ENCODE measurements around the gene LRRTM3. TPM values are rescaled to one million over a fixed set of nuclear protein-coding genes. Genes with fewer than 3 reads are reported as not detected.

Gene LRRTM3
- polyA plus RNA-seq: not detected

- H3K4me1 ChIP-seq (ENCODE audit: control insufficient read depth in 2 of 2, insufficient read depth in 2 of 2, low read length in 1 of 2): no peaks in the 10 kb centered on the region
- H3K36me3 ChIP-seq (ENCODE audit: control insufficient read depth in 2 of 2, insufficient read depth in 2 of 2, low read length in 1 of 2): no peaks in the 10 kb centered on the region
- no peak within 1 kb of the TSS for H3K27ac ChIP-seq (ENCODE audit: low read depth in 2 of 2, low read length in 1 of 2)
- 3 to 5% methylated on average over 16 of the region's 16 CpGs for WGBS, 2 donors
- no peak within 1 kb of the TSS for H3K4me3 ChIP-seq (ENCODE audit: low read depth in 1 of 2, low read length in 2 of 2)
- peaks cover 3 to 5% of the 10 kb centered on the region in 2 donors for H3K27me3 ChIP-seq (ENCODE audit: control insufficient read depth in 1 of 2, insufficient read depth in 2 of 2, low read length in 2 of 2)
- H3K9me3 ChIP-seq (ENCODE audit: control insufficient read depth in 2 of 2, insufficient read depth in 1 of 2, low read depth in 1 of 2, low read length in 1 of 2): no peaks in the 10 kb centered on the region
Measured at GRCh38 chr10:66925896-66926715, at the start of gene LRRTM3. Gene LRRTM3, plus strand, starts transcription at chr10:66926036.

GRCh38 chr10:66877361-66877760 is 48.5 kb upstream of the LRRTM3 start:
- Histone ChIP-seq H3K27me3 (ENCODE audit: control insufficient read depth in 1 of 2, insufficient read depth in 2 of 2, low read length in 2 of 2) (no peaks in the 10 kb centered on the region), H3K4me1 (ENCODE audit: control insufficient read depth in 2 of 2, insufficient read depth in 2 of 2, low read length in 1 of 2) (no peaks in the 10 kb centered on the region), H3K9me3 (ENCODE audit: control insufficient read depth in 2 of 2, insufficient read depth in 1 of 2, low read depth in 1 of 2, low read length in 1 of 2) (peaks cover 0 to 4% of the 10 kb centered on the region in 2 donors), H3K4me3 (ENCODE audit: low read depth in 1 of 2, low read length in 2 of 2) (no peak overlapping the region), H3K36me3 (ENCODE audit: control insufficient read depth in 2 of 2, insufficient read depth in 2 of 2, low read length in 1 of 2) (no peaks in the 10 kb centered on the region), H3K27ac (ENCODE audit: low read depth in 2 of 2, low read length in 1 of 2) (no peak overlapping the region)
- 58 to 60% methylated on average over 2 of the region's 2 CpGs for WGBS, 2 donors

GRCh38 chr10:66880292-66880691 is 45.5 kb upstream of the LRRTM3 start:
- peaks cover 0 to 4% of the 10 kb centered on the region in 2 donors for H3K9me3 ChIP-seq (ENCODE audit: control insufficient read depth in 2 of 2, insufficient read depth in 1 of 2, low read depth in 1 of 2, low read length in 1 of 2)
- WGBS, 2 donors: 35 to 63% methylated on average over 1 of the region's 1 CpG
- no peaks in the 10 kb centered on the region for H3K27me3 ChIP-seq (ENCODE audit: control insufficient read depth in 1 of 2, insufficient read depth in 2 of 2, low read length in 2 of 2)
- no peaks in the 10 kb centered on the region for H3K36me3 ChIP-seq (ENCODE audit: control insufficient read depth in 2 of 2, insufficient read depth in 2 of 2, low read length in 1 of 2)
- no peak overlapping the region for H3K4me3 ChIP-seq (ENCODE audit: low read depth in 1 of 2, low read length in 2 of 2)
- no peaks in the 10 kb centered on the region for H3K4me1 ChIP-seq (ENCODE audit: control insufficient read depth in 2 of 2, insufficient read depth in 2 of 2, low read length in 1 of 2)
- H3K27ac ChIP-seq (ENCODE audit: low read depth in 2 of 2, low read length in 1 of 2): no peak overlapping the region

- Histone ChIP-seq H3K4me1 (ENCODE audit: control insufficient read depth in 2 of 2, insufficient read depth in 2 of 2, low read length in 1 of 2) (no peaks in the 10 kb centered on the region), H3K36me3 (ENCODE audit: control insufficient read depth in 2 of 2, insufficient read depth in 2 of 2, low read length in 1 of 2) (no peaks in the 10 kb centered on the region), H3K27ac (ENCODE audit: low read depth in 2 of 2, low read length in 1 of 2) (no peak overlapping the region), H3K9me3 (ENCODE audit: control insufficient read depth in 2 of 2, insufficient read depth in 1 of 2, low read depth in 1 of 2, low read length in 1 of 2) (peaks cover 0 to 4% of the 10 kb centered on the region in 2 donors), H3K27me3 (ENCODE audit: control insufficient read depth in 1 of 2, insufficient read depth in 2 of 2, low read length in 2 of 2) (no peaks in the 10 kb centered on the region), H3K4me3 (ENCODE audit: low read depth in 1 of 2, low read length in 2 of 2) (no peak overlapping the region)
- 92 to 96% methylated on average over 2 of the region's 2 CpGs for WGBS, 2 donors
Measured at GRCh38 chr10:66880826-66881225, 45.0 kb upstream of the LRRTM3 start.

- no peaks in the 10 kb centered on the region for H3K4me1 ChIP-seq (ENCODE audit: control insufficient read depth in 2 of 2, insufficient read depth in 2 of 2, low read length in 1 of 2)
- WGBS, 2 donors: 61 to 70% methylated on average over 3 of the region's 3 CpGs
- H3K27ac ChIP-seq (ENCODE audit: low read depth in 2 of 2, low read length in 1 of 2): no peak overlapping the region
- H3K9me3 ChIP-seq (ENCODE audit: control insufficient read depth in 2 of 2, insufficient read depth in 1 of 2, low read depth in 1 of 2, low read length in 1 of 2): peaks cover 0 to 4% of the 10 kb centered on the region in 2 donors
- no peaks in the 10 kb centered on the region for H3K36me3 ChIP-seq (ENCODE audit: control insufficient read depth in 2 of 2, insufficient read depth in 2 of 2, low read length in 1 of 2)
- H3K27me3 ChIP-seq (ENCODE audit: control insufficient read depth in 1 of 2, insufficient read depth in 2 of 2, low read length in 2 of 2): no peaks in the 10 kb centered on the region
- H3K4me3 ChIP-seq (ENCODE audit: low read depth in 1 of 2, low read length in 2 of 2): no peak overlapping the region
Measured at GRCh38 chr10:66881814-66882213, 44.0 kb upstream of the LRRTM3 start.

- H3K9me3 ChIP-seq (ENCODE audit: control insufficient read depth in 2 of 2, insufficient read depth in 1 of 2, low read depth in 1 of 2, low read length in 1 of 2): peaks cover 0 to 4% of the 10 kb centered on the region in 2 donors
- no peaks in the 10 kb centered on the region for H3K36me3 ChIP-seq (ENCODE audit: control insufficient read depth in 2 of 2, insufficient read depth in 2 of 2, low read length in 1 of 2)
- no peaks in the 10 kb centered on the region for H3K4me1 ChIP-seq (ENCODE audit: control insufficient read depth in 2 of 2, insufficient read depth in 2 of 2, low read length in 1 of 2)
- H3K27me3 ChIP-seq (ENCODE audit: control insufficient read depth in 1 of 2, insufficient read depth in 2 of 2, low read length in 2 of 2): no peaks in the 10 kb centered on the region
- H3K4me3 ChIP-seq (ENCODE audit: low read depth in 1 of 2, low read length in 2 of 2): no peak overlapping the region
- WGBS, 2 donors: 75 to 78% methylated on average over 2 of the region's 2 CpGs
- H3K27ac ChIP-seq (ENCODE audit: low read depth in 2 of 2, low read length in 1 of 2): no peak overlapping the region
Measured at GRCh38 chr10:66882271-66882670, 43.6 kb upstream of the LRRTM3 start.

- Histone ChIP-seq H3K27ac (ENCODE audit: low read depth in 2 of 2, low read length in 1 of 2) (no peak overlapping the region), H3K4me1 (ENCODE audit: control insufficient read depth in 2 of 2, insufficient read depth in 2 of 2, low read length in 1 of 2) (no peaks in the 10 kb centered on the region), H3K36me3 (ENCODE audit: control insufficient read depth in 2 of 2, insufficient read depth in 2 of 2, low read length in 1 of 2) (no peaks in the 10 kb centered on the region), H3K9me3 (ENCODE audit: control insufficient read depth in 2 of 2, insufficient read depth in 1 of 2, low read depth in 1 of 2, low read length in 1 of 2) (peaks cover 0 to 3% of the 10 kb centered on the region in 2 donors), H3K27me3 (ENCODE audit: control insufficient read depth in 1 of 2, insufficient read depth in 2 of 2, low read length in 2 of 2) (no peaks in the 10 kb centered on the region), H3K4me3 (ENCODE audit: low read depth in 1 of 2, low read length in 2 of 2) (no peak overlapping the region)
Measured at GRCh38 chr10:66886848-66887247, 39.0 kb upstream of the LRRTM3 start.

DNA sequence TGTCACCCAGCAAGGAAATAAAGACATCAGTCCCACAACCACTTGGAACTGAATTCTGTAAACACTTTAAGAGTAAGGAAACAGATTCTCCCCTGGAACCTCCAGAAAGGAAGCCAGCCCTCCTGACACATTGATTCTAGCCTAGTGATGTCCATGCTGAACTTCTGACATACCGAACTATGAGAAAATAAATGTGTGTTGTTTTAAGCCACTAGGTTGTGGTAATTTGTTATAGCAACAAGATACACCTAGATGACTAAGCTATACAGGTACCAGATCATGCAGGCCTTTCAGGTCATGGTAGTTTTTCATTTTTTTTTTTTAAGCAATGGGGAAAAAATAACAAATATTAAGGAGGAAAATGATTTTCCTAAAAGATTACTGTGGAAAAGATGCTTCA is 37.6 kb upstream of the LRRTM3 start:
- no peak overlapping the region for H3K4me3 ChIP-seq (ENCODE audit: low read depth in 1 of 2, low read length in 2 of 2)
- no peaks in the 10 kb centered on the region for H3K4me1 ChIP-seq (ENCODE audit: control insufficient read depth in 2 of 2, insufficient read depth in 2 of 2, low read length in 1 of 2)
- no peak overlapping the region for H3K27ac ChIP-seq (ENCODE audit: low read depth in 2 of 2, low read length in 1 of 2)
- no peaks in the 10 kb centered on the region for H3K36me3 ChIP-seq (ENCODE audit: control insufficient read depth in 2 of 2, insufficient read depth in 2 of 2, low read length in 1 of 2)
- WGBS, 2 donors: 67 to 77% methylated on average over 1 of the region's 1 CpG
- no peaks in the 10 kb centered on the region for H3K27me3 ChIP-seq (ENCODE audit: control insufficient read depth in 1 of 2, insufficient read depth in 2 of 2, low read length in 2 of 2)
- H3K9me3 ChIP-seq (ENCODE audit: control insufficient read depth in 2 of 2, insufficient read depth in 1 of 2, low read depth in 1 of 2, low read length in 1 of 2): peaks cover 0 to 2% of the 10 kb centered on the region in 2 donors

DNA sequence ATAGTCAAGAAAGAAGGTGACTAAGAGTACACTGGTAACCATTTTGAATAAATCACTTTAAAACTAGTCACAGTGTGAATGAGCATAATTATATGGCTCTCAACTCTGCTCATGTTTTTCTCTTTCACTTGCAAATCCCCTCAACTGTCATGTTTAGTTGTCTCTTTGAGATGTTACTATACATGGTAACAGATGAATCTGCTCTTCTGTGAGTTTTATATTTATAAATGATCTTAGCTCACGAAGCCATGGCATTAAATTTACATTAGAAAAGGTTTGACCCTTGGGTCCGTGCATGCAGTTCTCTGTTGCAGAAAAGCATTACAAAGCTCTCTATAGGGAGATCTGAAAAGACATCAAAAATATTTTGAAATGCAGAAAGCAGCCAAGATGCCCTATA is 33.0 kb upstream of the LRRTM3 start:
- Histone ChIP-seq H3K4me1 (ENCODE audit: control insufficient read depth in 2 of 2, insufficient read depth in 2 of 2, low read length in 1 of 2) (no peaks in the 10 kb centered on the region), H3K27ac (ENCODE audit: low read depth in 2 of 2, low read length in 1 of 2) (no peak overlapping the region), H3K4me3 (ENCODE audit: low read depth in 1 of 2, low read length in 2 of 2) (no peak overlapping the region), H3K36me3 (ENCODE audit: control insufficient read depth in 2 of 2, insufficient read depth in 2 of 2, low read length in 1 of 2) (no peaks in the 10 kb centered on the region), H3K27me3 (ENCODE audit: control insufficient read depth in 1 of 2, insufficient read depth in 2 of 2, low read length in 2 of 2) (no peaks in the 10 kb centered on the region), H3K9me3 (ENCODE audit: control insufficient read depth in 2 of 2, insufficient read depth in 1 of 2, low read depth in 1 of 2, low read length in 1 of 2) (peaks cover 0 to 2% of the 10 kb centered on the region in 2 donors)
- WGBS, 2 donors: 33 to 37% methylated on average over 2 of the region's 2 CpGs

- H3K36me3 ChIP-seq (ENCODE audit: control insufficient read depth in 2 of 2, insufficient read depth in 2 of 2, low read length in 1 of 2): no peaks in the 10 kb centered on the region
- 79 to 85% methylated on average over 5 of the region's 5 CpGs for WGBS, 2 donors
- H3K27me3 ChIP-seq (ENCODE audit: control insufficient read depth in 1 of 2, insufficient read depth in 2 of 2, low read length in 2 of 2): no peaks in the 10 kb centered on the region
- H3K4me3 ChIP-seq (ENCODE audit: low read depth in 1 of 2, low read length in 2 of 2): no peak overlapping the region
- no peaks in the 10 kb centered on the region for H3K4me1 ChIP-seq (ENCODE audit: control insufficient read depth in 2 of 2, insufficient read depth in 2 of 2, low read length in 1 of 2)
- H3K9me3 ChIP-seq (ENCODE audit: control insufficient read depth in 2 of 2, insufficient read depth in 1 of 2, low read depth in 1 of 2, low read length in 1 of 2): no peaks in the 10 kb centered on the region
- no peak overlapping the region for H3K27ac ChIP-seq (ENCODE audit: low read depth in 2 of 2, low read length in 1 of 2)
Measured at GRCh38 chr10:66910671-66911070, 15.2 kb upstream of the LRRTM3 start.
